A549 (cell line): ENCODE data around the gene IGF2BP3. TPM values are rescaled to one million over a fixed set of nuclear protein-coding genes. Genes with fewer than 3 reads are reported as not detected.

Experiments
- ATAC-seq, 2 experiments: fragments of 200-7000 bp in 1 of 2; fragments of >200 bp in 1 of 2; cut with Nextera tagmentation in 1 of 2; cut with Tn5 transposase in 1 of 2; 3 replicates each; pipeline versions ENCODE4 v1.8.0 to v1.9.1; 2018 to 2020; ENCODE audit warnings: mild to moderate bottlenecking in 1 of 2, moderate library complexity in 1 of 2
- CTCF ChIA-PET: fragments of 300-600 bp; sonication (Branson Sonifier 250); formaldehyde crosslinking; extraction: SDS; loops from one replicate; lab custom pipeline; 2021; ENCODE audit warnings: antibody characterized with exemption, inconsistent platforms; lab: Yijun Ruan, JAX
- POLR2A ChIA-PET: fragments of 350-600 bp; formaldehyde crosslinking; extraction: SDS; loops from one replicate; lab custom pipeline; 2021; ENCODE audit warnings: antibody characterized with exemption, inconsistent platforms; lab: Yijun Ruan, JAX
- DNase-seq, 2 experiments: peaks; one replicate each; pipeline versions ENCODE4 v3.0.0 to v3.0.0-alpha.2; 2011 to 2016; ENCODE audit warnings: low read depth in 1 of 2, low spot score in 1 of 2
- FAIRE-seq: peaks from 2 replicates; lab custom pipeline; 2011; peaks lifted over from hg19 to GRCh38; lab: Jason Lieb, UNC
- H3K27ac ChIP-seq, 2 experiments: fragments of >200 bp; sonication (Bioruptor Twin); formaldehyde crosslinking; 3 replicates each; pipeline ENCODE4 v1.5.1; 2016 to 2017
- H3K4me1 ChIP-seq: fragments of >200 bp; sonication (Bioruptor Twin); formaldehyde crosslinking; 3 replicates; pipeline ENCODE4 v1.6.1; 2016
- H3K4me2 ChIP-seq: fragments of >200 bp; sonication (Bioruptor Twin); formaldehyde crosslinking; 3 replicates; pipeline ENCODE4 v1.6.1; 2016
- H3K4me3 ChIP-seq: fragments of >200 bp; sonication (Bioruptor Twin); formaldehyde crosslinking; 3 replicates; pipeline ENCODE4 v1.5.1; 2016
- H3K9me3 ChIP-seq: fragments of >200 bp; sonication (Bioruptor Twin); formaldehyde crosslinking; 3 replicates; pipeline ENCODE4 v1.6.1; 2016
- BCL3 ChIP-seq: fragments of >200 bp; sonication (Bioruptor Twin); formaldehyde crosslinking; IDR thresholded peaks from 3 replicates; pipeline ENCODE4 v1.6.1; 2016
- CBX2 ChIP-seq: fragments of 200-600 bp; sonication (generic); IDR thresholded peaks from 2 replicates; pipeline ENCODE4 v1.6.1; 2016; ENCODE audit warnings: low read depth, mild to moderate bottlenecking, borderline replicate concordance
- CEBPB ChIP-seq, 2 experiments: fragments of >200 bp in 1 of 2; sonication (Bioruptor Twin) in 1 of 2; formaldehyde crosslinking in 1 of 2; IDR thresholded peaks; 2 replicates each; pipeline ENCODE4 v1.6.1; 2012 to 2016
- CHD2 ChIP-seq: fragments of 150-350 bp; IDR thresholded peaks from 2 replicates; pipeline ENCODE4 v1.6.1; 2014; ENCODE audit warnings: low read length; ENCODE audit not compliant: partially characterized antibody
- CTCF ChIP-seq: fragments of >200 bp; sonication (Bioruptor Twin); formaldehyde crosslinking; IDR thresholded peaks from 3 replicates; pipeline ENCODE4 v1.5.1; 2016
- ESRRA ChIP-seq: fragments of 150-350 bp; IDR thresholded peaks from 2 replicates; pipeline ENCODE4 v1.6.1; 2014; ENCODE audit warnings: mild to moderate bottlenecking, low read length, borderline replicate concordance
- FOSL2 ChIP-seq, 2 experiments: fragments of 450-650 bp in 1 of 2; fragments of >200 bp in 1 of 2; sonication (Bioruptor Twin) in 1 of 2; formaldehyde crosslinking; IDR thresholded peaks; 2 replicates each; pipeline versions ENCODE4 v1.5.0 to v1.6.1; 2016 to 2020; ENCODE audit warnings: mild to moderate bottlenecking in 1 of 2, moderate library complexity in 1 of 2
- GATA3 ChIP-seq: IDR thresholded peaks from 2 replicates; pipeline ENCODE4 v1.6.1; 2012; ENCODE audit warnings: borderline replicate concordance
- HEYL ChIP-seq: fragments of 250-450 bp; sonication (Bioruptor Pico); IDR thresholded peaks from 2 replicates; pipeline ENCODE4 v1.8.0; 2021; ENCODE audit warnings: mild to moderate bottlenecking, moderate library complexity
- HOXA7 ChIP-seq: fragments of 250-450 bp; sonication (Bioruptor Pico); IDR thresholded peaks from 2 replicates; pipeline ENCODE4 v1.5.0; 2020; ENCODE audit warnings: mild to moderate bottlenecking, moderate library complexity
- HOXB5 ChIP-seq: fragments of 250-450 bp; sonication (Bioruptor Pico); IDR thresholded peaks from 2 replicates; pipeline ENCODE4 v1.5.0; 2020; ENCODE audit warnings: mild to moderate bottlenecking, moderate library complexity
- JUN ChIP-seq, 2 experiments: fragments of >200 bp; sonication (Bioruptor Twin); formaldehyde crosslinking; IDR thresholded peaks; 2 replicates in 1 of 2; 3 replicates in 1 of 2; pipeline ENCODE4 v1.6.1; 2016 to 2017
- MAZ ChIP-seq: fragments of 150-350 bp; IDR thresholded peaks from 2 replicates; pipeline ENCODE4 v1.6.1; 2014; ENCODE audit warnings: antibody characterized with exemption, low read depth, low read length, borderline replicate concordance
- PBX3 ChIP-seq: IDR thresholded peaks from 2 replicates; pipeline ENCODE4 v1.6.1; 2012
- RAD21 ChIP-seq, 2 experiments: fragments of >200 bp in 1 of 2; sonication (Bioruptor Twin) in 1 of 2; formaldehyde crosslinking in 1 of 2; IDR thresholded peaks in 1 of 2; conservative IDR thresholded peaks in 1 of 2; 2 replicates in 1 of 2; 3 replicates in 1 of 2; pipeline ENCODE4 v1.6.1; 2012 to 2018; ENCODE audit warnings: inconsistent platforms in 1 of 2
- RARB ChIP-seq: fragments of 250-450 bp; sonication (Bioruptor Pico); IDR thresholded peaks from 2 replicates; pipeline ENCODE4 v1.8.0; 2021; ENCODE audit warnings: mild to moderate bottlenecking, moderate library complexity
- REST ChIP-seq: fragments of 200-600 bp; sonication (generic); IDR thresholded peaks from 2 replicates; pipeline ENCODE4 v1.6.1; 2016; ENCODE audit warnings: antibody characterized with exemption, mild to moderate bottlenecking, moderate library complexity
- SMC3 ChIP-seq: fragments of >200 bp; sonication (Bioruptor Twin); formaldehyde crosslinking; IDR thresholded peaks from 3 replicates; pipeline ENCODE4 v1.6.1; 2018; ENCODE audit warnings: inconsistent platforms
- TFCP2L1 ChIP-seq: fragments of 250-450 bp; sonication (Bioruptor Pico); IDR thresholded peaks from 2 replicates; pipeline ENCODE4 v1.5.0; 2021; ENCODE audit warnings: mild to moderate bottlenecking
- USF2 ChIP-seq: fragments of 450-650 bp; IDR thresholded peaks from 2 replicates; pipeline ENCODE4 v1.6.1; 2014; ENCODE audit warnings: antibody characterized with exemption
- ZNF302 ChIP-seq: fragments of 250-450 bp; sonication (Bioruptor Pico); IDR thresholded peaks from 2 replicates; pipeline ENCODE4 v1.9.0; 2021; ENCODE audit warnings: inconsistent platforms, mild to moderate bottlenecking, moderate library complexity
- WGBS: methylation state at CpG from one replicate; pipeline ENCODE4 v1.1.6; 2017; ENCODE audit errors: missing lambda C conversion rate; 5-methylcytosine and 5-hydroxymethylcytosine counted together
- polyA plus RNA-seq, 4 experiments: library from polyadenylated mRNA; depleted of rRNA in 3 of 4; stranded (reverse); fragments of >200 nt; fragmentation: RNase III in 1 of 4; extraction: RNeasy Plus Mini Kit Qiagen cat#74134 plus additional on column Dnase treatment in 1 of 4; gene quantifications; 2 replicates in 3 of 4; 3 replicates in 1 of 4; pipeline ENCODE4 v1.2.3, GENCODE V29; 2011 to 2017

IGF2BP3 gene
- polyA plus RNA-seq, 2 of the 4 experiments (the other 2 are of a cell fraction) = 26.7 to 62.0 TPM

- FAIRE-seq = peak; percentile 54
- no peak overlapping the region for H3K4me2 ChIP-seq
- CTCF ChIA-PET = interaction anchor here (0.6 to 6.7 kb wide), 46 partner anchors 8 to 436 kb away, joined by 3 to 49 read pairs (median 4); partner anchors contain the start of gene IGF2BP3
- POLR2A ChIA-PET = no interaction called here
- peak; percentile 60 to 81 for DNase-seq
- H3K27ac ChIP-seq = 0 out of 6 replicates have a peak overlapping the region, but pooled peaks of 1 of the 2 experiments have one; percentile 25
- peak; percentile 61 to 66; a peak in 5 of 6 replicates for ATAC-seq
- 0 out of 4 replicates have a peak, but pooled peaks of 1 of the 2 experiments have one; percentile 25 for TF ChIP-seq CEBPB (IDR thresholded peaks at IDR 0.05)
- no peak for TF ChIP-seq REST
- no peak for TF ChIP-seq RARB (CRISPR knock-in tag)
- no peak for TF ChIP-seq FOSL2 (IDR thresholded peaks at IDR 0.05)
- no peak for TF ChIP-seq FOSL2 (CRISPR knock-in tag; IDR thresholded peaks at IDR 0.05)
- no peak for TF ChIP-seq JUN (IDR thresholded peaks at IDR 0.05)
- no peak for TF ChIP-seq GATA3
- TF ChIP-seq CHD2 = no peak
- TF ChIP-seq BCL3 = no peak
- no peak for TF ChIP-seq HEYL (CRISPR knock-in tag)
- peak; percentile 85 for TF ChIP-seq CTCF
- TF ChIP-seq ESRRA = no peak
- no peak for TF ChIP-seq HOXB5
- TF ChIP-seq MAZ = no peak
- peak; percentile 79 for TF ChIP-seq SMC3
- peak; percentile 91 to 96 for TF ChIP-seq RAD21 (conservative IDR thresholded peaks at IDR 0.05 in 1 of 2, IDR thresholded peaks at IDR 0.05 in 1 of 2)
- TF ChIP-seq HOXA7 = no peak
- no peak for TF ChIP-seq USF2
- no peak for TF ChIP-seq CBX2
- no peak for TF ChIP-seq PBX3
- no peak for TF ChIP-seq ZNF302
- no peak for TF ChIP-seq TFCP2L1 (CRISPR knock-in tag)
- TF ChIP-seq, all 56 proteins: peak for 4
- Histone ChIP-seq H3K4me1 (peaks cover 20% of the 10 kb centered on the region), H3K9me3 (no peaks in the 10 kb centered on the region), H3K4me3 (no peak overlapping the region)
- 32% methylated on average over 6 of the region's 6 CpGs for WGBS
Observed at GRCh38 chr7:23277359-23277989, 192.8 kb downstream of the IGF2BP3 start.
